Panc1 (cell line): ENCODE measurements around the gene USP10. TPM values are rescaled to one million over a fixed set of nuclear protein-coding genes. Genes with fewer than 3 reads are reported as not detected.

Experiments
- ATAC-seq: fragments of 200-7000 bp; cut with Tn5 transposase; 2 replicates; pipeline ENCODE4 v1.9.1; 2020; ENCODE audit warnings: mild to moderate bottlenecking, moderate library complexity
- BruUV-seq: library from RNA; stranded (reverse); fragments of 400-500 nt; replicated peaks from 2 replicates; lab custom pipeline; 2021; lab: Mats Ljungman, UMichigan
- CTCF ChIA-PET: fragments of 300-600 bp; sonication (Branson Sonifier 250); formaldehyde crosslinking; loops from one replicate; lab custom pipeline; 2022; ENCODE audit warnings: antibody characterized with exemption; lab: Charles Lee
- POLR2A ChIA-PET: fragments of 300-600 bp; sonication (Branson Sonifier 250); formaldehyde crosslinking; loops from one replicate; lab custom pipeline; 2022; ENCODE audit warnings: antibody characterized with exemption; lab: Charles Lee
- DNase-seq: peaks from one replicate; pipeline ENCODE4 v3.0.0-alpha.2; 2010; ENCODE audit warnings: low read depth, low spot score
- H3K27ac ChIP-seq: 2 replicates; pipeline ENCODE4 v1.5.1; 2011; ENCODE audit warnings: mild to moderate bottlenecking, low read length, inconsistent platforms
- H3K27me3 ChIP-seq: fragments of 200-500 bp; sonication (Bioruptor generic); 2 replicates; pipeline ENCODE4 v1.6.0; 2014; ENCODE audit warnings: low read length, inconsistent platforms; ENCODE audit not compliant: control insufficient read depth, insufficient read depth
- H3K36me3 ChIP-seq: fragments of 200-500 bp; sonication (Bioruptor generic); 2 replicates; pipeline ENCODE4 v1.5.1; 2014; ENCODE audit warnings: inconsistent platforms, mild to moderate bottlenecking, low read length, moderate library complexity; ENCODE audit not compliant: control insufficient read depth, insufficient read depth
- H3K4me1 ChIP-seq: 2 replicates; pipeline ENCODE4 v1.5.1; 2011; ENCODE audit warnings: inconsistent platforms, mild to moderate bottlenecking, low read length, moderate library complexity; ENCODE audit not compliant: control insufficient read depth, insufficient read depth
- H3K4me3 ChIP-seq, 2 experiments: 2 replicates each; pipeline ENCODE4 v1.5.1; 2011 to 2012; ENCODE audit warnings: low read depth in 2 of 2, low read length in 2 of 2, mild to moderate bottlenecking in 2 of 2, inconsistent platforms in 1 of 2, moderate library complexity in 1 of 2
- H3K9me3 ChIP-seq: fragments of 200-500 bp; sonication (Bioruptor generic); 2 replicates; pipeline ENCODE4 v1.5.1; 2014; ENCODE audit warnings: low read depth, mild to moderate bottlenecking, inconsistent platforms, low read length, moderate library complexity; ENCODE audit not compliant: control insufficient read depth, insufficient read depth
- CTCF ChIP-seq: fragments of 450-650 bp; IDR thresholded peaks from 2 replicates; pipeline ENCODE4 v1.5.1; 2017; ENCODE audit warnings: mild to moderate bottlenecking
- POLR2AphosphoS5 ChIP-seq: IDR thresholded peaks from 2 replicates; pipeline ENCODE4 v1.6.1; 2012; ENCODE audit warnings: mild to moderate bottlenecking, low read depth, low read length, moderate library complexity
- REST ChIP-seq, 2 experiments: IDR thresholded peaks; 2 replicates each; pipeline ENCODE4 v1.6.1; 2011 to 2012; ENCODE audit warnings: low read depth in 2 of 2, control low read depth in 1 of 2, low read length in 1 of 2, mild to moderate bottlenecking in 1 of 2, moderate library complexity in 1 of 2; ENCODE audit not compliant: insufficient read depth in 1 of 2
- SIN3A ChIP-seq: IDR thresholded peaks from 2 replicates; pipeline ENCODE4 v1.6.1; 2012; ENCODE audit warnings: low read depth, mild to moderate bottlenecking, low read length, moderate library complexity, borderline replicate concordance; ENCODE audit not compliant: insufficient read depth
- TCF7L2 ChIP-seq: IDR thresholded peaks from 2 replicates; pipeline ENCODE4 v1.6.1; 2011; ENCODE audit warnings: mild to moderate bottlenecking, low read depth, low read length, inconsistent platforms
- in situ Hi-C: cut with HindIII; loops from 2 replicates; pipeline ENCODE4 v1.10.0; 2016; ENCODE audit warnings: low sequenced_read_pairs, low pct_unique_long_range_greater_than_20kb
- intact Hi-C: fragments of 100-400 bp; cut with micrococcal nuclease; formaldehyde crosslinking; loops from one replicate; pipeline ENCODE4 v1.10.0; 2022; ENCODE audit not compliant: unreplicated experiment
- total RNA-seq: library from RNA; stranded (reverse); gene quantifications from one replicate; pipeline ENCODE4 v1.2.1, GENCODE V29; 2021; ENCODE audit not compliant: unreplicated experiment

The USP10 gene
- total RNA-seq, 1 experiment from 2014 or later = 77.4 TPM

DNA sequence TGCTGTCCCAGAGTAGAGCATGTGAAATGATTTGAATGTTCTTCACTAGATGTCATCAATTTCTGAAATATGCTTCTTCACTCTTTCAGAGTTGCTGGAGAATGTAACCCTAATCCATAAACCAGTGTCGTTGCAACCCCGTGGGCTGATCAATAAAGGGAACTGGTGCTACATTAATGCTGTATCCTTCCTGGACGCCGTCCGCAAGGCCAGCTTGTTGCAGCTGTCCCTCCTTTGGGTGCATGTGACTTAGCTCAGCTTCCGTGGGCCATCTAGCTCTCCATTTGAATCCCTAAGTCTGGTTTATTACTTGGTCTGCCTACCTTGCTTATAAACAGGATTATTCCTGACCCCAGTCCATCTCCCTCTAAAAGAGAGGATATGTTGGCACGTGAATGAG, 58.8 kb downstream of the USP10 start:
- no peak for ATAC-seq
- Histone ChIP-seq H3K9me3 (no peaks in the 10 kb centered on the region), H3K27ac (no peak overlapping the region), H3K27me3 (no peaks in the 10 kb centered on the region), H3K36me3 (peaks cover 6% of the 10 kb centered on the region; the same call in 1 of the 2 replicates), H3K4me1 (peaks cover 12% of the 10 kb centered on the region), H3K4me3 (no peak overlapping the region)
- ChIA-PET CTCF (interaction anchor here (0.6 kb wide), 1 partner anchor 191 kb away, joined by 3 read pairs; no protein-coding TSS in a partner anchor), POLR2A (no interaction called here)
- DNase-seq = no peak
- no peak for TF ChIP-seq TCF7L2
- no peak for TF ChIP-seq REST (IDR thresholded peaks at IDR 0.05; ENCODE audit: insufficient read depth in 1 of 2, low read depth in 2 of 2, low read length in 1 of 2)
- in situ Hi-C loops = no loop called here
- BruUV-seq = no TSS peak
- intact Hi-C loops = no loop called here

GRCh38 chr16:84759061-84759460, 59.3 kb downstream of the USP10 start:
- TF ChIP-seq CTCF (no peak), POLR2AphosphoS5 (no peak), REST (IDR thresholded peaks at IDR 0.05; ENCODE audit: insufficient read depth in 1 of 2, low read depth in 2 of 2, low read length in 1 of 2) (no peak), SIN3A (no peak), TCF7L2 (no peak)
- Histone ChIP-seq H3K36me3 (peaks cover 6% of the 10 kb centered on the region; the same call in 1 of the 2 replicates), H3K4me3 (no peak overlapping the region), H3K4me1 (peaks cover 8% of the 10 kb centered on the region), H3K27me3 (no peaks in the 10 kb centered on the region), H3K27ac (no peak overlapping the region), H3K9me3 (no peaks in the 10 kb centered on the region)
- ChIA-PET POLR2A (no interaction called here), CTCF (interaction anchor here (0.6 kb wide), 1 partner anchor 190 kb away, joined by 3 read pairs; no protein-coding TSS in a partner anchor)
- BruUV-seq = no TSS peak
- intact Hi-C loops (no loop called here), in situ Hi-C loops (no loop called here)
- DNase-seq (no peak), ATAC-seq (no peak)
